HG02943 (cell line): ENCODE measurements around the gene CHN1.

Experiments used
- ATAC-seq: cut with Tn5 transposase; IDR thresholded peaks from one replicate; pipeline ENCODE4 v1.9.1; 2021; ENCODE audit warnings: mild to moderate bottlenecking, low read depth, moderate library complexity; ENCODE audit not compliant: unreplicated experiment

Gene CHN1

GRCh38 chr2:174931724-174932123, 73.5 kb downstream of the CHN1 start:
- no peak for ATAC-seq

- ATAC-seq: no peak
These were observed 75.4 kb downstream of the CHN1 start for GRCh38 chr2:174929786-174930185.

GRCh38 chr2:174925046-174925784, 80.0 kb downstream of the CHN1 start:
- ATAC-seq: no peak

GRCh38 chr2:174924061-174924693, 81.0 kb downstream of the CHN1 start:
- no peak for ATAC-seq

GRCh38 chr2:174919947-174920595, 85.1 kb downstream of the CHN1 start:
- no peak for ATAC-seq

- ATAC-seq: no peak
These were observed 86.2 kb downstream of the CHN1 start for GRCh38 chr2:174918886-174919526.

- ATAC-seq: no peak
These were observed 88.8 kb downstream of the CHN1 start for GRCh38 chr2:174916270-174916930.

GRCh38 chr2:174914853-174915760, 90.1 kb downstream of the CHN1 start:
- ATAC-seq: no peak

GRCh38 chr2:174908284-174908683, 96.9 kb downstream of the CHN1 start:
- no peak for ATAC-seq

GRCh38 chr2:174903264-174903556, 102.0 kb downstream of the CHN1 start:
- no peak for ATAC-seq

GRCh38 chr2:174902506-174903263, 102.5 kb downstream of the CHN1 start:
- no peak for ATAC-seq

- no peak for ATAC-seq
These were observed 104.1 kb downstream of the CHN1 start for GRCh38 chr2:174901075-174901474.

GRCh38 chr2:174897286-174897685, 107.9 kb downstream of the CHN1 start:
- no peak for ATAC-seq

GRCh38 chr2:174893018-174893417, 112.2 kb downstream of the CHN1 start:
- no peak for ATAC-seq

- ATAC-seq: no peak
These were observed 112.6 kb downstream of the CHN1 start for GRCh38 chr2:174892546-174892945.

GRCh38 chr2:174888646-174889271, 116.4 kb downstream of the CHN1 start:
- ATAC-seq: no peak

- no peak for ATAC-seq
These were observed 117.0 kb downstream of the CHN1 start for GRCh38 chr2:174888146-174888545.

- no peak for ATAC-seq
These were observed 122.8 kb downstream of the CHN1 start for GRCh38 chr2:174882416-174882815.

- ATAC-seq: no peak
These were observed 123.5 kb downstream of the CHN1 start for GRCh38 chr2:174881678-174882077.
